Adrenal gland (tissue), 12 donors: ENCODE data around the gene SCYGR4. TPM values are rescaled to one million over a fixed set of nuclear protein-coding genes. Genes with fewer than 3 reads are reported as not detected.
"Not testable (repeated sequence)": the region's sequence is repeated elsewhere in the genome, so short reads cannot be mapped to it uniquely, and the experiment has no call there.

ENCODE experiments used
- DNase-seq, 7 donors: peaks; one replicate each; pipeline ENCODE4 v3.0.0-alpha.2; 2019 to 2020
- H3K27ac ChIP-seq, 5 donors: fragments of 200-600 bp; sonication (generic) in 4 of 5; 1 replicate in 3 of 5; 2 replicates in 2 of 5; pipeline versions ENCODE4 v1.5.1 to v1.8.0; 2016 to 2020; ENCODE audit warnings: mild to moderate bottlenecking in 1 of 5
- H3K27me3 ChIP-seq: fragments of 200-600 bp; 2 replicates; pipeline ENCODE4 v1.8.0; 2021
- H3K36me3 ChIP-seq, 2 donors: fragments of 200-600 bp; replicated peaks in 1 of 2; 1 replicate in 1 of 2; 2 replicates in 1 of 2; pipeline versions ENCODE4 v1.5.1 to v1.8.0; 2018 to 2022
- H3K4me1 ChIP-seq, 2 donors: fragments of 200-600 bp; replicated peaks in 1 of 2; 1 replicate in 1 of 2; 2 replicates in 1 of 2; pipeline versions ENCODE4 v1.5.1 to v1.8.0; 2018 to 2021
- H3K4me3 ChIP-seq, 4 donors: fragments of 200-600 bp; sonication (generic) in 3 of 4; one replicate each; pipeline ENCODE4 v1.5.1; 2016 to 2018
- H3K9me3 ChIP-seq, 3 donors: fragments of 200-600 bp; sonication (generic) in 1 of 3; replicated peaks in 1 of 3; 1 replicate in 2 of 3; 2 replicates in 1 of 3; pipeline versions ENCODE4 v1.5.1 to v1.8.0; 2016 to 2021
- POLR2A ChIP-seq, 2 donors: fragments of 450-650 bp; IDR thresholded peaks; one replicate each; pipeline ENCODE4 v1.6.1; 2017; ENCODE audit warnings: antibody characterized with exemption in 2 of 2, mild to moderate bottlenecking in 2 of 2, moderate library complexity in 1 of 2
- WGBS, 4 donors: extraction: QIAGEN DNeasy Blood & Tissue Kit in 2 of 4; methylation state at CpG; one replicate each; pipeline versions ENCODE4 v1.1.5 to v1.1.7; 2013 to 2017; 5-methylcytosine and 5-hydroxymethylcytosine counted together
- intact Hi-C, 2 donors: fragments of 100-400 bp; cut with DNase I; formaldehyde crosslinking; loops; one replicate each; pipeline versions ENCODE4 v1.14.1 to v1.15.0; 2022 to 2023
- polyA plus RNA-seq, 3 donors: library from polyadenylated mRNA; stranded (reverse); fragments of 200-250 nt in 2 of 3; fragments of 350-450 nt in 1 of 3; fragmentation: Illumina TruSeq in 1 of 3; extraction: RNeasy Lipid Tissue Mini Kit (QIAGEN cat#74804) in 1 of 3; gene quantifications; one replicate each; pipeline ENCODE4 v1.2.3, GENCODE V29; 2013 to 2014
- total RNA-seq, 9 donors: library from RNA; depleted of rRNA in 4 of 9; stranded (reverse); fragments of >200 nt in 4 of 9; fragments of 120-200 nt in 1 of 9; fragmentation: NEBNext Ultra II Directional in 1 of 9; extraction: Animal tissue kit (Norgen Biotek cat#: 25700) in 1 of 9; gene quantifications; one replicate each; pipeline versions ENCODE4 v1.1.0 to v1.2.4, GENCODE V29; 2013 to 2023
- TF ChIP-seq, protein P1 (sequence below), 6 experiments: fragments of 450-650 bp in 4 of 6; fragments of 200-600 bp in 2 of 6; sonication (generic) in 1 of 6; IDR thresholded peaks; 1 replicate in 5 of 6; 2 replicates in 1 of 6; pipeline versions ENCODE4 v1.5.1 to v1.8.0; 2016 to 2021; ENCODE audit warnings: antibody characterized with exemption in 6 of 6, mild to moderate bottlenecking in 2 of 6, moderate library complexity in 1 of 6
- donor health status: healthy with polysubstance abuse.
- donor health status: Bipolar disorder and iron deficiency.
- donor health status: DM: yes; HTN: yes; CAD: no.
- donor health status: DM: no; HTN: no; CAD: no.
- donor health status: DM: no; HTN: no; CAD: no.
- donor health status: DM: yes; HTN: yes; CAD: no.

Gene SCYGR4
- total and polyA plus RNA-seq, 12 donors = not detected

DNA sequence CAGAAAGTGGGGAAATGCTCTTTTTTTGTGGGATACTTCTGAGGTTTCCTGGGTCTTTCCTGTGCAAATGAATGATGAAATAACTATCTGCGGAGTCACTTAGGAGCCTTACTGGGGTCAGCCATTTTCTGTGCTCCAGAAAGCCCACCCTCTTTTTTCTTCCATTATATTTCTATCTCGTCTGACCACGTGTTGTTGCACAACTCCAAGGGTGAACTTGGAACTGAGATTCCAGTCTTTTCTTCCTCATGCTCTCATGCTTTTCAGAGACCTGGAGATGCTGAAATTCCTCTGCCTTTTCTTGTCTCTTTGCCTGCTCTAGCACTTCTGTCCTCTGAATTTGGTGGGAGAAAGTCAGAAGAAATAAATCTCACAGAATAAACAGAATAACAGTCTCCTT, 44.5 kb downstream of the SCYGR4 start:
- H3K27ac ChIP-seq = no peak overlapping the region
- DNase-seq = no peak
- H3K4me3 ChIP-seq = no peak overlapping the region
- no peaks in the 10 kb centered on the region for H3K27me3 ChIP-seq
- H3K36me3 ChIP-seq = no peaks in the 10 kb centered on the region
- TF ChIP-seq, protein P1, sequence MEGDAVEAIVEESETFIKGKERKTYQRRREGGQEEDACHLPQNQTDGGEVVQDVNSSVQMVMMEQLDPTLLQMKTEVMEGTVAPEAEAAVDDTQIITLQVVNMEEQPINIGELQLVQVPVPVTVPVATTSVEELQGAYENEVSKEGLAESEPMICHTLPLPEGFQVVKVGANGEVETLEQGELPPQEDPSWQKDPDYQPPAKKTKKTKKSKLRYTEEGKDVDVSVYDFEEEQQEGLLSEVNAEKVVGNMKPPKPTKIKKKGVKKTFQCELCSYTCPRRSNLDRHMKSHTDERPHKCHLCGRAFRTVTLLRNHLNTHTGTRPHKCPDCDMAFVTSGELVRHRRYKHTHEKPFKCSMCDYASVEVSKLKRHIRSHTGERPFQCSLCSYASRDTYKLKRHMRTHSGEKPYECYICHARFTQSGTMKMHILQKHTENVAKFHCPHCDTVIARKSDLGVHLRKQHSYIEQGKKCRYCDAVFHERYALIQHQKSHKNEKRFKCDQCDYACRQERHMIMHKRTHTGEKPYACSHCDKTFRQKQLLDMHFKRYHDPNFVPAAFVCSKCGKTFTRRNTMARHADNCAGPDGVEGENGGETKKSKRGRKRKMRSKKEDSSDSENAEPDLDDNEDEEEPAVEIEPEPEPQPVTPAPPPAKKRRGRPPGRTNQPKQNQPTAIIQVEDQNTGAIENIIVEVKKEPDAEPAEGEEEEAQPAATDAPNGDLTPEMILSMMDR (IDR thresholded peaks at IDR 0.05) = no peak
- TF ChIP-seq POLR2A (IDR thresholded peaks at IDR 0.05) = no peak
- H3K4me1 ChIP-seq = peaks cover 0 to 12% of the 10 kb centered on the region in 2 donors
- WGBS, 4 donors = 38 to 44% (median 44%) methylated on average over 3 of the region's 3 CpGs
- no peaks in the 10 kb centered on the region for H3K9me3 ChIP-seq
- intact Hi-C loops = no loop called here

- no peaks in the 10 kb centered on the region for H3K9me3 ChIP-seq
- no peaks in the 10 kb centered on the region for H3K27me3 ChIP-seq
- no peaks in the 10 kb centered on the region for H3K36me3 ChIP-seq
- DNase-seq = no peak
- no peak overlapping the region for H3K4me3 ChIP-seq
- 80 to 91% (median 84%) methylated on average over 6 of the region's 6 CpGs for WGBS, 4 donors
- no peak overlapping the region for H3K27ac ChIP-seq
- TF ChIP-seq, protein P1 (IDR thresholded peaks at IDR 0.05) = no peak
- no peak for TF ChIP-seq POLR2A (IDR thresholded peaks at IDR 0.05)
- peaks cover 0 to 9% of the 10 kb centered on the region in 2 donors for H3K4me1 ChIP-seq
- intact Hi-C loops = no loop called here
These were observed 48.1 kb downstream of the SCYGR4 start for GRCh38 chr2:227665189-227665940.

DNA sequence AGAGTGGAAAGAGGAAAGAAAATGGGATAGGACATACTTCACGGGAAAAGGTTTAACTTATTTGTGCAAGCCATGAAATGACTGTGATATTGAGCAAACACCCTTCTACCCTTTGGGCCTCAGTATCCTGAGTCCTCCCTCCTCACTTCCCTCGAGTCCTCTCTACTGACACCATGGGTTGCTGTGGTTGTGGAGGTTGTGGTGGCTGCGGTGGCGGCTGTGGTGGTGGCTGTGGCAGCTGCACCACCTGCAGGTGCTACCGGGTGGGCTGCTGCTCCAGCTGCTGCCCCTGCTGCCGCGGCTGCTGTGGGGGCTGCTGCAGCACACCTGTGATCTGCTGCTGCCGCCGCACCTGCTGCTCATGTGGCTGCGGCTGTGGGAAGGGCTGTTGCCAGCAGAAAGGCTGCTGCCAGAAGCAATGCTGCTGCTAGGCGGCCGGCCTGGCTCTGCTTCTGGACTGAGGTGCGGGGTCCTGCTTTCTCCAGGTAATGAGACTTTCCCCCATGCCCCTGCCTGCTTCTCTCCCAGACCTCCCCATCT, 49.4 kb downstream of the SCYGR4 start, which contains the start of gene SCYGR5:
SCYGR5 (plus strand) TSS at position 174 of the 540 bp plus-strand sequence; CDS start at position 174, 0 bp downstream.
- H3K27ac ChIP-seq, H3K27me3 ChIP-seq, H3K9me3 ChIP-seq, DNase-seq, H3K4me3 ChIP-seq, intact Hi-C loops, H3K4me1 ChIP-seq, H3K36me3 ChIP-seq: not testable (repeated sequence)
- 79 to 93% (median 89%) methylated on average over 3 to 13 of the region's 13 CpGs for WGBS, 4 donors

Other genes starting within 250 kb of the SCYGR4 start
- under 1 TPM in 1 of 9 donors, not detected in 8; 0.14 TPM for gene TM4SF20, start 238.2 kb upstream of the SCYGR4 start, total RNA-seq
- not detected for gene TM4SF20, start 238.2 kb upstream of the SCYGR4 start, polyA plus RNA-seq
- gene SCYGR1, start 229.5 kb upstream of the SCYGR4 start, total RNA-seq = not detected
- not detected for gene SCYGR1, start 229.5 kb upstream of the SCYGR4 start, polyA plus RNA-seq
- gene AGFG1, start 145.3 kb upstream of the SCYGR4 start, total RNA-seq = 100 to 1,000 TPM in 2 of 9 donors, 10 to 100 TPM in 7; 40.1 to 117 (median 66.0) TPM
- 100 to 1,000 TPM in 1 of 3 donors, 10 to 100 TPM in 2; 13.5 to 108 (median 19.7) TPM for gene AGFG1, start 145.3 kb upstream of the SCYGR4 start, polyA plus RNA-seq
- not detected for gene SCYGR2, start 18.6 kb upstream of the SCYGR4 start, total RNA-seq
- not detected for gene SCYGR2, start 18.6 kb upstream of the SCYGR4 start, polyA plus RNA-seq
- gene SCYGR3, start 2.7 kb upstream of the SCYGR4 start, total RNA-seq = not detected
- gene SCYGR3, start 2.7 kb upstream of the SCYGR4 start, polyA plus RNA-seq = not detected
- not detected for gene SCYGR5, start 49.3 kb downstream of the SCYGR4 start, total RNA-seq
- gene SCYGR5, start 49.3 kb downstream of the SCYGR4 start, polyA plus RNA-seq = not detected
- gene SLC19A3, start 100.5 kb downstream of the SCYGR4 start, total RNA-seq = 1 to 10 TPM in 4 of 9 donors, under 1 TPM in 4, not detected in 1; 0.18 to 2.4 (median 0.98) TPM
- 1 to 10 TPM in 1 of 3 donors, under 1 TPM in 2; 0.37 to 7.9 (median 0.97) TPM for gene SLC19A3, start 100.5 kb downstream of the SCYGR4 start, polyA plus RNA-seq
- not detected for gene SCYGR6, start 107.3 kb downstream of the SCYGR4 start, total RNA-seq
- gene SCYGR6, start 107.3 kb downstream of the SCYGR4 start, polyA plus RNA-seq = not detected
- gene SCYGR7, start 110.8 kb downstream of the SCYGR4 start, total RNA-seq = not detected
- not detected for gene SCYGR7, start 110.8 kb downstream of the SCYGR4 start, polyA plus RNA-seq
- not detected for gene SCYGR8, start 128.4 kb downstream of the SCYGR4 start, total RNA-seq
- not detected for gene SCYGR8, start 128.4 kb downstream of the SCYGR4 start, polyA plus RNA-seq
- gene CCL20, start 196.3 kb downstream of the SCYGR4 start, total RNA-seq = under 1 TPM in 1 of 9 donors, not detected in 8; 0.39 TPM
- under 1 TPM; 0.40 to 0.80 (median 0.51) TPM for gene CCL20, start 196.3 kb downstream of the SCYGR4 start, polyA plus RNA-seq